ENCODE data around the gene SPP1. TPM values are rescaled to one million over a fixed set of nuclear protein-coding genes. Genes with fewer than 3 reads are reported as not detected.

SPP1 gene
- total RNA-seq, 2 donors from 2014 or later, result 0.21 to 7.3 TPM

GRCh38 chr4:87943660-87944149 lies 31.8 kb upstream of the SPP1 start:
- Mint-ChIP-seq H3K9me3 (no peaks in the 10 kb centered on the region), H3K27ac (no peak overlapping the region), H3K27me3 (peaks cover 6% of the 10 kb centered on the region), H3K36me3 (ENCODE audit: low read depth) (no peaks in the 10 kb centered on the region), H3K4me3 (no peak overlapping the region), H3K4me1 (no peaks in the 10 kb centered on the region)
- no peak for ATAC-seq (replicated peaks)

GRCh38 chr4:87944967-87945366 lies 30.5 kb upstream of the SPP1 start:
- Mint-ChIP-seq H3K27me3 (peaks cover 6% of the 10 kb centered on the region), H3K9me3 (no peaks in the 10 kb centered on the region), H3K4me1 (no peaks in the 10 kb centered on the region), H3K4me3 (no peak overlapping the region), H3K36me3 (ENCODE audit: low read depth) (no peaks in the 10 kb centered on the region), H3K27ac (no peak overlapping the region)
- ATAC-seq (replicated peaks), result no peak

- Mint-ChIP-seq H3K4me3 (no peak overlapping the region), H3K27ac (no peak overlapping the region), H3K36me3 (ENCODE audit: low read depth) (no peaks in the 10 kb centered on the region), H3K4me1 (no peaks in the 10 kb centered on the region), H3K9me3 (no peaks in the 10 kb centered on the region), H3K27me3 (peaks cover 7% of the 10 kb centered on the region)
- no peak for ATAC-seq (replicated peaks)
Measured at GRCh38 chr4:87946766-87947165, 28.7 kb upstream of the SPP1 start.

- Mint-ChIP-seq H3K9me3 (no peaks in the 10 kb centered on the region), H3K4me3 (no peak overlapping the region), H3K27me3 (peaks cover 14% of the 10 kb centered on the region), H3K27ac (no peak overlapping the region), H3K4me1 (no peaks in the 10 kb centered on the region), H3K36me3 (ENCODE audit: low read depth) (no peaks in the 10 kb centered on the region)
- no peak for ATAC-seq (replicated peaks)
Measured at GRCh38 chr4:87947381-87948160, 27.9 kb upstream of the SPP1 start.

GRCh38 chr4:87949961-87950360 lies 25.6 kb upstream of the SPP1 start:
- no peak overlapping the region for H3K4me3 Mint-ChIP-seq
- H3K27me3 Mint-ChIP-seq, result peaks cover 11% of the 10 kb centered on the region
- no peaks in the 10 kb centered on the region for H3K4me1 Mint-ChIP-seq
- H3K36me3 Mint-ChIP-seq (ENCODE audit: low read depth), result no peaks in the 10 kb centered on the region
- no peak overlapping the region for H3K27ac Mint-ChIP-seq
- no peak for ATAC-seq (replicated peaks)
- H3K9me3 Mint-ChIP-seq, result no peaks in the 10 kb centered on the region

- Mint-ChIP-seq H3K4me1 (no peaks in the 10 kb centered on the region), H3K4me3 (no peak overlapping the region), H3K36me3 (ENCODE audit: low read depth) (no peaks in the 10 kb centered on the region), H3K27ac (no peak overlapping the region), H3K9me3 (no peaks in the 10 kb centered on the region), H3K27me3 (peaks cover 11% of the 10 kb centered on the region)
- ATAC-seq (replicated peaks), result no peak
Measured at GRCh38 chr4:87950493-87950892, 25.0 kb upstream of the SPP1 start.

GRCh38 chr4:87950936-87951511 lies 24.5 kb upstream of the SPP1 start:
- Mint-ChIP-seq H3K4me3 (no peak overlapping the region), H3K27ac (no peak overlapping the region), H3K9me3 (no peaks in the 10 kb centered on the region), H3K36me3 (ENCODE audit: low read depth) (no peaks in the 10 kb centered on the region), H3K27me3 (peaks cover 12% of the 10 kb centered on the region), H3K4me1 (no peaks in the 10 kb centered on the region)
- ATAC-seq (replicated peaks), result no peak

GRCh38 chr4:87953826-87954225 lies 21.7 kb upstream of the SPP1 start:
- no peak overlapping the region for H3K4me3 Mint-ChIP-seq
- no peaks in the 10 kb centered on the region for H3K4me1 Mint-ChIP-seq
- H3K9me3 Mint-ChIP-seq, result no peaks in the 10 kb centered on the region
- H3K27ac Mint-ChIP-seq, result no peak overlapping the region
- peaks cover 13% of the 10 kb centered on the region for H3K27me3 Mint-ChIP-seq
- no peaks in the 10 kb centered on the region for H3K36me3 Mint-ChIP-seq (ENCODE audit: low read depth)
- ATAC-seq (replicated peaks), result no peak

GRCh38 chr4:87956501-87956900 lies 19.0 kb upstream of the SPP1 start:
- Mint-ChIP-seq H3K4me3 (no peak overlapping the region), H3K27ac (no peak overlapping the region), H3K36me3 (ENCODE audit: low read depth) (no peaks in the 10 kb centered on the region), H3K4me1 (no peaks in the 10 kb centered on the region), H3K27me3 (peaks cover 17% of the 10 kb centered on the region), H3K9me3 (no peaks in the 10 kb centered on the region)
- ATAC-seq (replicated peaks), result no peak

GRCh38 chr4:87957061-87957460 lies 18.5 kb upstream of the SPP1 start:
- Mint-ChIP-seq H3K9me3 (no peaks in the 10 kb centered on the region), H3K27me3 (peaks cover 13% of the 10 kb centered on the region), H3K4me3 (no peak overlapping the region), H3K36me3 (ENCODE audit: low read depth) (no peaks in the 10 kb centered on the region), H3K4me1 (no peaks in the 10 kb centered on the region), H3K27ac (no peak overlapping the region)
- ATAC-seq (replicated peaks), result no peak

GRCh38 chr4:87961993-87962392 lies 13.5 kb upstream of the SPP1 start:
- ATAC-seq (replicated peaks), result no peak
- H3K27ac Mint-ChIP-seq, result no peak overlapping the region
- peaks cover 4% of the 10 kb centered on the region for H3K27me3 Mint-ChIP-seq

GRCh38 chr4:87962398-87963146 lies 12.9 kb upstream of the SPP1 start:
- ATAC-seq (replicated peaks), result no peak
- H3K27ac Mint-ChIP-seq, result no peak overlapping the region
- H3K4me1 Mint-ChIP-seq, result no peaks in the 10 kb centered on the region
- H3K36me3 Mint-ChIP-seq (ENCODE audit: low read depth), result no peaks in the 10 kb centered on the region
- H3K9me3 Mint-ChIP-seq, result no peaks in the 10 kb centered on the region
- H3K27me3 Mint-ChIP-seq, result peaks cover 7% of the 10 kb centered on the region
- no peak overlapping the region for H3K4me3 Mint-ChIP-seq

More at GRCh38 chr4:87961993-87962392, 13.5 kb upstream of the SPP1 start:
- no peaks in the 10 kb centered on the region for H3K36me3 Mint-ChIP-seq (ENCODE audit: low read depth)
- H3K4me3 Mint-ChIP-seq, result no peak overlapping the region
- no peaks in the 10 kb centered on the region for H3K9me3 Mint-ChIP-seq
- H3K4me1 Mint-ChIP-seq, result no peaks in the 10 kb centered on the region

- ATAC-seq (replicated peaks), result no peak
- H3K9me3 Mint-ChIP-seq, result no peaks in the 10 kb centered on the region
Measured at GRCh38 chr4:87965501-87965975, 10.0 kb upstream of the SPP1 start.

GRCh38 chr4:87966095-87966496 lies 9.4 kb upstream of the SPP1 start:
- H3K4me3 Mint-ChIP-seq, result no peak overlapping the region
- no peaks in the 10 kb centered on the region for H3K9me3 Mint-ChIP-seq
- no peak overlapping the region for H3K27ac Mint-ChIP-seq
- no peaks in the 10 kb centered on the region for H3K36me3 Mint-ChIP-seq (ENCODE audit: low read depth)
- no peak for ATAC-seq (replicated peaks)
- no peaks in the 10 kb centered on the region for H3K4me1 Mint-ChIP-seq
- H3K27me3 Mint-ChIP-seq, result peaks cover 22% of the 10 kb centered on the region

More at GRCh38 chr4:87965501-87965975, 10.0 kb upstream of the SPP1 start:
- no peak overlapping the region for H3K4me3 Mint-ChIP-seq
- H3K27me3 Mint-ChIP-seq, result peaks cover 20% of the 10 kb centered on the region
- H3K36me3 Mint-ChIP-seq (ENCODE audit: low read depth), result no peaks in the 10 kb centered on the region
- H3K27ac Mint-ChIP-seq, result no peak overlapping the region
- H3K4me1 Mint-ChIP-seq, result no peaks in the 10 kb centered on the region
